ENCODE results near the gene ZBTB17. TPM values are rescaled to one million over a fixed set of nuclear protein-coding genes. Genes with fewer than 3 reads are reported as not detected.
"Not testable (repeated sequence)": the region's sequence is repeated elsewhere in the genome, so short reads cannot be mapped to it uniquely, and the experiment has no call there.

The ZBTB17 gene
- total RNA-seq, 1 donor from 2014 or later, result 31.9 TPM

GRCh38 chr1:16011936-16012589, 36.2 kb upstream of the ZBTB17 start:
- DNase-seq (ENCODE audit: low read depth), result no peak

GRCh38 chr1:16010837-16011236, 34.9 kb upstream of the ZBTB17 start:
- no peak for DNase-seq (ENCODE audit: low read depth)

- no peak for DNase-seq (ENCODE audit: low read depth)
These were observed 33.8 kb upstream of the ZBTB17 start for GRCh38 chr1:16009678-16010077.

- peak; percentile 47 for DNase-seq (ENCODE audit: low read depth)
These were observed 33.1 kb upstream of the ZBTB17 start for GRCh38 chr1:16009030-16009460.

GRCh38 chr1:16007671-16008341, 31.9 kb upstream of the ZBTB17 start:
- DNase-seq (ENCODE audit: low read depth), result no peak

- DNase-seq (ENCODE audit: low read depth), result peak; percentile 75
These were observed 30.9 kb upstream of the ZBTB17 start for GRCh38 chr1:16006552-16007485.

- no peak for DNase-seq (ENCODE audit: low read depth)
These were observed 30.1 kb upstream of the ZBTB17 start for GRCh38 chr1:16006010-16006409.

GRCh38 chr1:16005597-16005996, 29.7 kb upstream of the ZBTB17 start:
- no peak for DNase-seq (ENCODE audit: low read depth)

GRCh38 chr1:16001274-16001673, 25.4 kb upstream of the ZBTB17 start:
- DNase-seq (ENCODE audit: low read depth), result not testable (repeated sequence)

GRCh38 chr1:15998929-15999328, 23.0 kb upstream of the ZBTB17 start:
- no peak for DNase-seq (ENCODE audit: low read depth)

GRCh38 chr1:15997637-15998280, 21.9 kb upstream of the ZBTB17 start:
- no peak for DNase-seq (ENCODE audit: low read depth)

GRCh38 chr1:15997076-15997585, 21.2 kb upstream of the ZBTB17 start:
- DNase-seq (ENCODE audit: low read depth), result no peak

GRCh38 chr1:15994590-15995351, 18.9 kb upstream of the ZBTB17 start:
- DNase-seq (ENCODE audit: low read depth), result peak; percentile 29

- no peak for DNase-seq (ENCODE audit: low read depth)
These were observed 18.2 kb upstream of the ZBTB17 start for GRCh38 chr1:15994081-15994480.

GRCh38 chr1:15993666-15994065, 17.8 kb upstream of the ZBTB17 start:
- DNase-seq (ENCODE audit: low read depth), result no peak

GRCh38 chr1:15992582-15993500, 16.9 kb upstream of the ZBTB17 start:
- DNase-seq (ENCODE audit: low read depth), result no peak

GRCh38 chr1:15992187-15992553, 16.3 kb upstream of the ZBTB17 start:
- no peak for DNase-seq (ENCODE audit: low read depth)

- DNase-seq (ENCODE audit: low read depth), result no peak
These were observed 15.7 kb upstream of the ZBTB17 start for GRCh38 chr1:15991427-15992186.

- DNase-seq (ENCODE audit: low read depth), result no peak
These were observed 13.9 kb upstream of the ZBTB17 start for GRCh38 chr1:15989776-15990175.
